K562 (cell line): Measurements from ENCODE around the gene NLRP6. TPM values are rescaled to one million over a fixed set of nuclear protein-coding genes. Genes with fewer than 3 reads are reported as not detected.
"Not testable (repeated sequence)": the region's sequence is repeated elsewhere in the genome, so short reads cannot be mapped to it uniquely, and the experiment has no call there.

Experiments used
- ARID1B ChIP-seq: fragments of 450-650 bp; IDR thresholded peaks from 2 replicates; pipeline ENCODE4 v1.6.1; 2016; ENCODE audit warnings: antibody characterized with exemption, mild to moderate bottlenecking, inconsistent platforms
- BRD9 ChIP-seq: fragments of 450-650 bp; IDR thresholded peaks from 2 replicates; pipeline ENCODE4 v1.6.1; 2018; ENCODE audit warnings: low read depth; ENCODE audit not compliant: partially characterized antibody
- DPF2 ChIP-seq: fragments of 450-650 bp; IDR thresholded peaks from 2 replicates; pipeline ENCODE4 v1.6.1; 2016
- ETS1 ChIP-seq: conservative IDR thresholded peaks from 2 replicates; pipeline ENCODE4 v1.6.1; 2011; ENCODE audit warnings: low read depth, mild to moderate bottlenecking, low read length; ENCODE audit not compliant: control insufficient read depth
- KLF6 ChIP-seq: fragments of 250-450 bp; sonication (Bioruptor Pico); IDR thresholded peaks from 2 replicates; pipeline ENCODE4 v1.4.0; 2020; ENCODE audit warnings: mild to moderate bottlenecking, moderate library complexity, borderline replicate concordance
- MLLT1 ChIP-seq, 2 experiments: fragments of 450-650 bp; IDR thresholded peaks; 2 replicates each; pipeline ENCODE4 v1.6.1; 2016
- MYNN ChIP-seq, 2 experiments: sonication (generic); formaldehyde crosslinking in 1 of 2; IDR thresholded peaks; 2 replicates each; pipeline versions ENCODE4 v1.5.0 to v1.6.1; 2016 to 2020; ENCODE audit warnings: antibody characterized with exemption in 1 of 2, missing genetic modification reagents in 1 of 2
- REST ChIP-seq, 2 experiments: fragments of 450-650 bp; formaldehyde crosslinking in 1 of 2; IDR thresholded peaks; 2 replicates each; pipeline versions ENCODE4 v1.4.0 to v1.6.1; 2014 to 2020; ENCODE audit warnings: mild to moderate bottlenecking in 2 of 2, borderline replicate concordance in 1 of 2, low read depth in 1 of 2
- SMARCC2 ChIP-seq: fragments of 450-650 bp; IDR thresholded peaks from 2 replicates; pipeline ENCODE4 v1.6.1; 2017; ENCODE audit warnings: antibody characterized with exemption, moderate library complexity, mild to moderate bottlenecking, low read depth
- TOE1 ChIP-seq, 2 experiments: fragments of 450-650 bp in 1 of 2; sonication (generic) in 1 of 2; formaldehyde crosslinking in 1 of 2; IDR thresholded peaks; 2 replicates each; pipeline versions ENCODE4 v1.7.1 to v1.8.0; 2016 to 2022; ENCODE audit warnings: borderline replicate concordance in 2 of 2, mild to moderate bottlenecking in 2 of 2, antibody characterized with exemption in 1 of 2, inconsistent platforms in 1 of 2, low read depth in 1 of 2, missing genetic modification reagents in 1 of 2, moderate library complexity in 1 of 2
- VEZF1 ChIP-seq: fragments of 200-800 bp; sonication (Bioruptor generic); IDR thresholded peaks from 2 replicates; pipeline ENCODE4 v1.6.1; 2017; ENCODE audit warnings: missing genetic modification characterization, missing compliant biosample characterization
- polyA plus RNA-seq, 8 experiments: library from polyadenylated mRNA; depleted of rRNA in 4 of 8; stranded (reverse) in 5 of 8; unstranded in 3 of 8; fragments of >200 nt; fragmentation: Nextera tagmentation in 2 of 8; fragmentation: Illumina TruSeq in 1 of 8; extraction: Ambion mirVana in 2 of 8; extraction: Trizol in 1 of 8; gene quantifications; 2 replicates each; pipeline versions ENCODE4 v1.2.1 to v1.2.3, GENCODE V29; 2011 to 2014; ENCODE audit warnings: inconsistent platforms in 1 of 8, missing spikeins in 1 of 8
- total RNA-seq, 7 experiments: library from RNA; depleted of rRNA in 6 of 7; stranded (reverse); fragments of >200 nt in 6 of 7; fragmentation: Illumina TruSeq in 2 of 7; extraction: Trizol in 2 of 7; gene quantifications; 2 replicates each; pipeline versions ENCODE4 v1.2.1 to v1.2.3, GENCODE V29; 2011 to 2021; ENCODE audit warnings: low replicate concordance in 1 of 7

NLRP6 gene
- total and polyA plus RNA-seq, 9 of the 15 experiments (the other 6 are each of a cell fraction or from before 2014, with no cell fraction given), result 0.03 to 0.18 (median 0.15) TPM; not detected in 5

GRCh38 chr11:268716-269145 lies 9.5 kb upstream of the NLRP6 start (continued):
- TF ChIP-seq REST (IDR thresholded peaks at IDR 0.05; ENCODE audit: borderline replicate concordance) (peak; percentile 68), KLF6 (peak; percentile 17; the same call in 1 of the 2 replicates), VEZF1 (CRISPR knock-in tag) (peak; percentile 44; the same call in 1 of the 2 replicates), TOE1 (CRISPR knock-in tag; IDR thresholded peaks at IDR 0.05; ENCODE audit: borderline replicate concordance, low read depth) (0 out of 2 replicates have a peak, but pooled peaks have one; percentile 29), MYNN (IDR thresholded peaks at IDR 0.05) (peak; percentile 50; the same call in 1 of the 2 replicates), ETS1 (0 out of 2 replicates have a peak, but pooled peaks have one; percentile 36), SMARCC2 (peak; percentile 51; the same call in 1 of the 2 replicates), BRD9 (peak; percentile 14), DPF2 (peak; percentile 32; the same call in 1 of the 2 replicates), MLLT1 (IDR thresholded peaks at IDR 0.05) (peak in 1 of 2 experiments; percentile 7; a peak in 1 of 4 replicates), ARID1B (peak; percentile 51)
- TF ChIP-seq REST (CRISPR knock-in tag; IDR thresholded peaks at IDR 0.05; ENCODE audit: low read depth); TOE1 (IDR thresholded peaks at IDR 0.05; ENCODE audit: borderline replicate concordance); MYNN (CRISPR knock-in tag; IDR thresholded peaks at IDR 0.05): not testable (repeated sequence)
